Astrocyte of the spinal cord (primary cell): ENCODE results near the gene SPSB2.
"Not testable (repeated sequence)": the region's sequence is repeated elsewhere in the genome, so short reads cannot be mapped to it uniquely, and the experiment has no call there.

Source experiments
- DNase-seq: peaks from one replicate; pipeline ENCODE4 v3.0.0; 2011; ENCODE audit warnings: low read depth, low spot score
- H3K4me3 ChIP-seq: 2 replicates; pipeline ENCODE4 v1.5.1; 2011; ENCODE audit warnings: low read depth, mild to moderate bottlenecking, low read length, moderate library complexity
- in situ Hi-C: cut with HindIII; loops from 2 replicates; pipeline ENCODE4 v1.10.0; 2017; ENCODE audit warnings: low sequenced_read_pairs
- TF ChIP-seq, protein P1 (sequence below): IDR thresholded peaks from 2 replicates; pipeline ENCODE4 v1.5.1; 2012; ENCODE audit warnings: low read depth, mild to moderate bottlenecking, low read length, inconsistent platforms

Gene SPSB2

GRCh38 chr12:6909421-6910145 lies 36.5 kb upstream of the SPSB2 start:
- in situ Hi-C loops: no loop called here
- no peak overlapping the region for H3K4me3 ChIP-seq
- no peak for DNase-seq
- TF ChIP-seq, protein P1, sequence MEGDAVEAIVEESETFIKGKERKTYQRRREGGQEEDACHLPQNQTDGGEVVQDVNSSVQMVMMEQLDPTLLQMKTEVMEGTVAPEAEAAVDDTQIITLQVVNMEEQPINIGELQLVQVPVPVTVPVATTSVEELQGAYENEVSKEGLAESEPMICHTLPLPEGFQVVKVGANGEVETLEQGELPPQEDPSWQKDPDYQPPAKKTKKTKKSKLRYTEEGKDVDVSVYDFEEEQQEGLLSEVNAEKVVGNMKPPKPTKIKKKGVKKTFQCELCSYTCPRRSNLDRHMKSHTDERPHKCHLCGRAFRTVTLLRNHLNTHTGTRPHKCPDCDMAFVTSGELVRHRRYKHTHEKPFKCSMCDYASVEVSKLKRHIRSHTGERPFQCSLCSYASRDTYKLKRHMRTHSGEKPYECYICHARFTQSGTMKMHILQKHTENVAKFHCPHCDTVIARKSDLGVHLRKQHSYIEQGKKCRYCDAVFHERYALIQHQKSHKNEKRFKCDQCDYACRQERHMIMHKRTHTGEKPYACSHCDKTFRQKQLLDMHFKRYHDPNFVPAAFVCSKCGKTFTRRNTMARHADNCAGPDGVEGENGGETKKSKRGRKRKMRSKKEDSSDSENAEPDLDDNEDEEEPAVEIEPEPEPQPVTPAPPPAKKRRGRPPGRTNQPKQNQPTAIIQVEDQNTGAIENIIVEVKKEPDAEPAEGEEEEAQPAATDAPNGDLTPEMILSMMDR: no peak

GRCh38 chr12:6908141-6908540 lies 35.0 kb upstream of the SPSB2 start:
- DNase-seq, in situ Hi-C loops: not testable (repeated sequence)

GRCh38 chr12:6905414-6906040 lies 32.4 kb upstream of the SPSB2 start:
- DNase-seq: no peak
- TF ChIP-seq, protein P1: no peak
- H3K4me3 ChIP-seq: peak overlapping the region; percentile 85
- in situ Hi-C loops: no loop called here

More at GRCh38 chr12:6908141-6908540, 35.0 kb upstream of the SPSB2 start:
- H3K4me3 ChIP-seq: not testable (repeated sequence)

DNA sequence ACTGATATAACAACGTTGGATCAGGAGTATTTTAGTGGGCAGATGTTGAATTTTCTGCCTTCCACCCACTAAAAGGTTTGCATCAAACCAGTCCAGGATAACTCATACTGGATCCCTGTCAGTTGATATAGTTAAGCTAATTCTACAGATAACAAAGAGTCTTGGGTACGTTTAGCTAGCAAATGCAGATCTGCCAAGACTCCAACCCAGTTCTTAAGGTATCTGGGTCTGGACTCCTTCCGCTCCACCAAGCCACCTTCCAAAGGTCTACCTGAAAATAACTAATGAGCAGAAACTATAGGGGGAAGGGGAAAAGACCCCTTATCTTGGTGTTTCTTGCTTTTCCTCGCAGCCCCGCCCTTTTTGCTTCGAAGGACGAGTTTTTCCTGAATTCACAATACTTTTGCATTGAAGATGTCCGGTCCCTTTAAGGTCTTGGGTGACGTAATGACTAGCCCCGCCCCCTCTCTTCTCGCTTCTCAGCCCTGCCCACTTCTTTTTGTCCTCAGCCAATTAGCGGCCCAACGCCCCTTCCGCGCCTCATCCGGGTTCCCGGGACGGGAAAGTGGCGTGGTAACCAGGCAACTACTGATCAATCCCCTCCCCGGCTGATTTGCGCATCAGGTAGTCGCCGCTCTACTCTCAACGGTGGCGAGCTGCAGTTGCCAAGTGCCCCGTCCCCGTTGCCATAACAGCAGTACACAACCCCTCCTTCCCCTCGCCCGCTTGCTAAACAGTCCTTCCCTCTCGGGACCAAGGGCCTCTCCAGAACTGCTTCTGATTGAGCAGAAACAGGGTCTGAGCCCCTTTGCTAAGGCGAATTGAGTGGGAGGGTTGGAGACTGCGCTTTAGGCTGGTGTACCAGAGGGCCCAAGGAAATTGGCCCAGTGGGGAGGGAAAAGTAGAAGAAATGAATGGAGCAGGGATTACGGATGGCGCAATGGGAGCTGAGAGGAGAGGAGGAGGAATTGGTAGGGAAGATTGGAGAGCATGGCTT lies 31.5 kb upstream of the SPSB2 start, which contains the start of gene LRRC23:
LRRC23 (plus strand) TSS at position 543 of the 997 bp plus-strand sequence. CDS start 812 bp downstream, outside the sequence.
- peak; percentile 95 for DNase-seq
- H3K4me3 ChIP-seq: peak within 1 kb of the TSS; percentile 85
- in situ Hi-C loops: no loop called here
- TF ChIP-seq, protein P1: no peak

- TF ChIP-seq, protein P1: no peak
- DNase-seq: no peak
- no peak overlapping the region for H3K4me3 ChIP-seq
- in situ Hi-C loops: no loop called here
Measured at GRCh38 chr12:6903722-6904121, 30.6 kb upstream of the SPSB2 start.

DNA sequence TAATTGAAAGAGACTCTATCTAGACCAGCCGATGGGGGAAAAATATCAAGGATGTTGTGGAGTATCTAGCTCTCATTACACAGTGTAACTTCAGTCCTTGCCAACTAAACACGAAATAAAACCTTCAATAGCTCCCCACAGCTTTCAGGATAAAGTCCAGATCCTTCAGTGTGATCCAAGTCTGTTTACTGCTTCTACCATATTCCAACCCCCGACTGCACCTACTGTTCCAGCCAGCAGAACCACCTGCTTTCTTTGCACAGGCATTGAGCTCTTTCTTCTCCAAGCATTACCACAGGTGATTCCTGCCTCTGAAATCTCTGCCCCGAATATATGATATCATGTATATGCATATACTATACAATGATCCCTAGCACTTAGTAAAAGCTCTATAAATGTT lies 29.3 kb upstream of the SPSB2 start:
- no peak for DNase-seq
- H3K4me3 ChIP-seq: no peak overlapping the region
- in situ Hi-C loops: no loop called here
- TF ChIP-seq, protein P1: no peak
